Hepatocyte (in vitro differentiated cells): Measurements from ENCODE around the gene GABBR2. TPM values are rescaled to one million over a fixed set of nuclear protein-coding genes. Genes with fewer than 3 reads are reported as not detected.

Experiments
- DNase-seq: peaks from one replicate; pipeline ENCODE4 v3.0.0-alpha.2; 2016; ENCODE audit warnings: low spot score
- H2AFZ ChIP-seq: fragments of 200-600 bp; sonication (generic); 2 replicates; pipeline ENCODE4 v1.6.0; 2016; ENCODE audit warnings: antibody characterized with exemption, mild to moderate bottlenecking
- H3K27ac ChIP-seq: fragments of 200-600 bp; sonication (generic); 2 replicates; pipeline ENCODE4 v1.5.1; 2016; ENCODE audit warnings: mild to moderate bottlenecking
- H3K27me3 ChIP-seq: fragments of 200-600 bp; sonication (generic); 2 replicates; pipeline ENCODE4 v1.6.1; 2016
- H3K36me3 ChIP-seq: fragments of 200-600 bp; sonication (generic); replicated peaks from 2 replicates; pipeline ENCODE4 v1.5.1; 2016; ENCODE audit warnings: low read depth; ENCODE audit not compliant: insufficient read depth
- H3K4me1 ChIP-seq: fragments of 200-600 bp; sonication (generic); 2 replicates; pipeline ENCODE4 v1.5.1; 2016; ENCODE audit warnings: mild to moderate bottlenecking, moderate library complexity; ENCODE audit not compliant: insufficient read depth
- H3K4me2 ChIP-seq: fragments of 200-600 bp; sonication (generic); 2 replicates; pipeline ENCODE4 v1.6.0; 2016
- H3K4me3 ChIP-seq: fragments of 200-600 bp; sonication (generic); 2 replicates; pipeline ENCODE4 v1.5.1; 2016; ENCODE audit warnings: mild to moderate bottlenecking
- H3K79me2 ChIP-seq: fragments of 200-600 bp; sonication (generic); 2 replicates; pipeline ENCODE4 v1.6.0; 2017; ENCODE audit warnings: mild to moderate bottlenecking
- H3K9me2 ChIP-seq: fragments of 200-600 bp; sonication (generic); replicated peaks from 2 replicates; pipeline ENCODE4 v1.6.0; 2017; ENCODE audit warnings: mild to moderate bottlenecking; ENCODE audit not compliant: insufficient read depth
- H3K9me3 ChIP-seq: fragments of 200-600 bp; sonication (generic); 2 replicates; pipeline ENCODE4 v1.5.1; 2016; ENCODE audit warnings: low read depth, mild to moderate bottlenecking
- H4K20me1 ChIP-seq: fragments of 200-600 bp; sonication (generic); 2 replicates; pipeline ENCODE4 v1.6.0; 2016; ENCODE audit warnings: mild to moderate bottlenecking; ENCODE audit not compliant: insufficient read depth, poor library complexity, severe bottlenecking
- EZH2 ChIP-seq: fragments of 200-600 bp; sonication (generic); IDR thresholded peaks from 2 replicates; pipeline ENCODE4 v1.6.1; 2016; ENCODE audit warnings: antibody characterized with exemption, mild to moderate bottlenecking, borderline replicate concordance
- EZH2phosphoT487 ChIP-seq: fragments of 200-600 bp; sonication (generic); IDR thresholded peaks from one replicate; pipeline ENCODE4 v1.6.1; 2018; ENCODE audit warnings: antibody characterized with exemption, mild to moderate bottlenecking, low read depth, moderate library complexity; ENCODE audit not compliant: unreplicated experiment, severe bottlenecking
- WGBS: methylation state at CpG from one replicate; pipeline ENCODE4 v1.1.6; 2016; ENCODE audit warnings: low lambda C conversion rate; ENCODE audit errors: missing lambda C conversion rate; 5-methylcytosine and 5-hydroxymethylcytosine counted together
- polyA plus RNA-seq: library from polyadenylated mRNA; unstranded; fragments of >200 nt; fragmentation: Nextera tagmentation; extraction: Ambion mirVana; gene quantifications from 2 replicates; pipeline ENCODE4 v1.2.1, GENCODE V29; 2016
- total RNA-seq: library from RNA; depleted of rRNA; stranded (reverse); fragments of >200 nt; gene quantifications from 2 replicates; pipeline ENCODE4 v1.2.3, GENCODE V29; 2014
- TF ChIP-seq, protein P1 (sequence below): fragments of 200-600 bp; sonication (generic); IDR thresholded peaks from 2 replicates; pipeline ENCODE4 v1.5.1; 2016; ENCODE audit warnings: antibody characterized with exemption, mild to moderate bottlenecking; ENCODE audit not compliant: poor library complexity

The GABBR2 gene
- total and polyA plus RNA-seq, 2 experiments from 2014 or later, result 0.20 to 0.28 TPM

DNA sequence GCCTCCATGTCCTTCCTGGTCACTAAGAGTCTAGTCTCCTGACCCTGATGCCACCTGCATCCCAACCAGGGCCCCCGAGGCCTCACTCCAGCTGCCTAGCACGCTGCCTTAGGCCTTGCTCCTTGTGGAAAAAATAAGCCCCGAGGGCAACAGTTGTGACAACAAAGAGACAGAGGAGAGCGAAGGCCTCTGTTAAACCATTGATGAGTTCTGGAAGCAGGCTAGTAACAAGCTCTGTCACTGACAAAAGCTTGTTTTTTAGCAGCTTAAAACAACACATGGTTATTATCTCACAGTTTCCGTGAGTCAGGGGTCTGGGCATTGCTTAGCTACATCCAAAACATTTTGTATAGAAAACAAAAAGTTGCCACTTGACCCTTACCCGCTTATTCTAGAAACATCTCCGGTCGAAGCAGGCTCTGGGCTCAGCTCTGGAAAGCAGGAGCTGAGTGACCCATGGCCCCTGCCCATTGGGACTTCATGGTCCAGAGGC, 405.1 kb downstream of the GABBR2 start:
- no peak for DNase-seq
- H3K4me2 ChIP-seq, result no peak overlapping the region
- no peak overlapping the region for H2AFZ ChIP-seq
- TF ChIP-seq EZH2, result no peak
- TF ChIP-seq EZH2phosphoT487, result no peak
- TF ChIP-seq, protein P1, sequence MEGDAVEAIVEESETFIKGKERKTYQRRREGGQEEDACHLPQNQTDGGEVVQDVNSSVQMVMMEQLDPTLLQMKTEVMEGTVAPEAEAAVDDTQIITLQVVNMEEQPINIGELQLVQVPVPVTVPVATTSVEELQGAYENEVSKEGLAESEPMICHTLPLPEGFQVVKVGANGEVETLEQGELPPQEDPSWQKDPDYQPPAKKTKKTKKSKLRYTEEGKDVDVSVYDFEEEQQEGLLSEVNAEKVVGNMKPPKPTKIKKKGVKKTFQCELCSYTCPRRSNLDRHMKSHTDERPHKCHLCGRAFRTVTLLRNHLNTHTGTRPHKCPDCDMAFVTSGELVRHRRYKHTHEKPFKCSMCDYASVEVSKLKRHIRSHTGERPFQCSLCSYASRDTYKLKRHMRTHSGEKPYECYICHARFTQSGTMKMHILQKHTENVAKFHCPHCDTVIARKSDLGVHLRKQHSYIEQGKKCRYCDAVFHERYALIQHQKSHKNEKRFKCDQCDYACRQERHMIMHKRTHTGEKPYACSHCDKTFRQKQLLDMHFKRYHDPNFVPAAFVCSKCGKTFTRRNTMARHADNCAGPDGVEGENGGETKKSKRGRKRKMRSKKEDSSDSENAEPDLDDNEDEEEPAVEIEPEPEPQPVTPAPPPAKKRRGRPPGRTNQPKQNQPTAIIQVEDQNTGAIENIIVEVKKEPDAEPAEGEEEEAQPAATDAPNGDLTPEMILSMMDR, result no peak
- H3K36me3 ChIP-seq, result no peaks in the 10 kb centered on the region
- no peaks in the 10 kb centered on the region for H4K20me1 ChIP-seq
- H3K27ac ChIP-seq, result no peak overlapping the region
- WGBS, result 80% methylated on average over 8 of the region's 8 CpGs
- H3K79me2 ChIP-seq, result no peaks in the 10 kb centered on the region
- no peaks in the 10 kb centered on the region for H3K9me2 ChIP-seq
- no peaks in the 10 kb centered on the region for H3K4me1 ChIP-seq
- H3K27me3 ChIP-seq, result no peaks in the 10 kb centered on the region
- no peaks in the 10 kb centered on the region for H3K9me3 ChIP-seq
- H3K4me3 ChIP-seq, result no peak overlapping the region

GRCh38 chr9:98302938-98303632, 405.6 kb downstream of the GABBR2 start:
- Histone ChIP-seq H3K79me2 (no peaks in the 10 kb centered on the region), H3K4me2 (no peak overlapping the region), H3K4me1 (no peaks in the 10 kb centered on the region), H3K27ac (no peak overlapping the region), H3K9me2 (no peaks in the 10 kb centered on the region), H3K4me3 (no peak overlapping the region), H2AFZ (no peak overlapping the region), H3K9me3 (no peaks in the 10 kb centered on the region), H3K27me3 (no peaks in the 10 kb centered on the region), H3K36me3 (no peaks in the 10 kb centered on the region), H4K20me1 (no peaks in the 10 kb centered on the region)
- TF ChIP-seq EZH2 (no peak), EZH2phosphoT487 (no peak)
- TF ChIP-seq, protein P1, result no peak
- DNase-seq, result no peak
- 87% methylated on average over 13 of the region's 13 CpGs for WGBS

- Histone ChIP-seq H4K20me1 (no peaks in the 10 kb centered on the region), H3K36me3 (no peaks in the 10 kb centered on the region), H2AFZ (no peak overlapping the region), H3K9me3 (no peaks in the 10 kb centered on the region), H3K9me2 (no peaks in the 10 kb centered on the region), H3K27me3 (no peaks in the 10 kb centered on the region), H3K4me1 (no peaks in the 10 kb centered on the region), H3K79me2 (no peaks in the 10 kb centered on the region), H3K4me2 (no peak overlapping the region), H3K27ac (no peak overlapping the region), H3K4me3 (no peak overlapping the region)
- WGBS, result 88% methylated on average over 5 of the region's 5 CpGs
- TF ChIP-seq EZH2 (no peak), EZH2phosphoT487 (no peak)
- TF ChIP-seq, protein P1, result no peak
- DNase-seq, result no peak
Observed at GRCh38 chr9:98302150-98302549, 406.6 kb downstream of the GABBR2 start.
